Esophagus mucosa (tissue), 1 donor: ENCODE measurements around the gene ALKAL2. TPM values are rescaled to one million over a fixed set of nuclear protein-coding genes. Genes with fewer than 3 reads are reported as not detected.

Experiments used
- ATAC-seq: fragments of 200-7000 bp; cut with Tn5 transposase; one replicate; pipeline ENCODE4 v1.9.1; 2020
- total RNA-seq: library from RNA; stranded (reverse); gene quantifications from one replicate; pipeline ENCODE4 v1.2.4, GENCODE V29; 2023
- donor health status: DM: yes; HTN: yes; CAD: no.

ALKAL2 gene
- total RNA-seq, 1 donor from 2014 or later, result 0.44 TPM

- no peak for ATAC-seq
These were observed 17.0 kb downstream of the ALKAL2 start for GRCh38 chr2:270861-271260.

GRCh38 chr2:269356-270030, 18.4 kb downstream of the ALKAL2 start:
- ATAC-seq, result no peak

- ATAC-seq, result no peak
These were observed 19.6 kb downstream of the ALKAL2 start for GRCh38 chr2:268323-268722.

DNA sequence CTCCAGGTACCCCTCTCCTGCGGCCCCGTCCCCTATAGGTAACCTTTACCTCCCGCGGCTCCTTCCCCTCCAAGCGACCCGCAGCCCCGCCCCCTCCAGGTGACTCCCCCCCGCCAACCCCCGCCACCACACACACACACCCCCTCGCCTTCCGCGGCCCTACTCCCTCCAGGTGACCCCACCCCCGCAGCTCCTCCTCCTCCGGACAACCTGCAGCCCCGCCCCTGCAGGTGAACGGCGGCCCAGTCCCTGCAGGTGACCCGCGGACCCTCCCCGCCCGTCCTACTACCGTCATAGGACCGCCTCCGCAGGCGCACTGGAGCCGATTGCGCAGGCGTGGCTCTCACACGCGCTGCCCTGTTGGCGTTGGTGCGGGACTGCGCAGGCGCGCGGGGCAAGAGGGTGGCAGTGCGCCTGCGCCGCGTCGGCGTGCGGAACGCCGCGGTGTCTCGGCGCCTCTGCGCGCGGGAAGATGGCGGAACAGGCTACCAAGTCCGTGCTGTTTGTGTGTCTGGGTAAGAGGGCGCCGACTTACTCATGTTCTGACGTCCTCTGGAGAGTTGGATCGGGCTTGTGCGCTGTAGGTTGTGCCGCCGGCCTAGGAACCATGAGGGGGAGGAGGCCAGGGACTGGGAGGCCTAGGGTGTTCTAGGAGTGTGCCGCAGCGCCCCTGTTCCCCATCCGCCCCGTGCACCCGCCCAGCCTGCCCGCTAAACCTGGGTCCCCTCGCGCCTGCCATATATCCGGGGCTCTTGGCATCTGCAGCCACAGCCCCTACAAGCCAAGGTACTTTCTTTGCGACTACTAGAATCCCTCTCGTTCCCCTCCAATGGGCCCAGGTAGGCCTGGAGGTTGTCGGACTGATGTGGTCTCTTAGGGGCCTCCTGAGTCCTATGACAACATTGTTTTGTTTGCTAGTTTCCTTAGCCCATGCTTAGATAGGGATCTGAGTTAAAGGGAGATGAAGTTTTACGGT, 23.1 kb downstream of the ALKAL2 start, which contains the start of gene ACP1:
Gene ACP1, plus strand, starts transcription at position 455 of the 976 bp plus-strand sequence. Its CDS starts 18 bp downstream, at position 473.
- peak; percentile 99 for ATAC-seq

- peak; percentile 78 for ATAC-seq
These were observed 24.0 kb downstream of the ALKAL2 start, which contains the start of gene SH3YL1 for GRCh38 chr2:263774-264492. SH3YL1 (minus strand) TSS chr2:264032; CDS start chr2:263984, 48 bp downstream.

GRCh38 chr2:263022-263738, 24.7 kb downstream of the ALKAL2 start:
- no peak for ATAC-seq

DNA sequence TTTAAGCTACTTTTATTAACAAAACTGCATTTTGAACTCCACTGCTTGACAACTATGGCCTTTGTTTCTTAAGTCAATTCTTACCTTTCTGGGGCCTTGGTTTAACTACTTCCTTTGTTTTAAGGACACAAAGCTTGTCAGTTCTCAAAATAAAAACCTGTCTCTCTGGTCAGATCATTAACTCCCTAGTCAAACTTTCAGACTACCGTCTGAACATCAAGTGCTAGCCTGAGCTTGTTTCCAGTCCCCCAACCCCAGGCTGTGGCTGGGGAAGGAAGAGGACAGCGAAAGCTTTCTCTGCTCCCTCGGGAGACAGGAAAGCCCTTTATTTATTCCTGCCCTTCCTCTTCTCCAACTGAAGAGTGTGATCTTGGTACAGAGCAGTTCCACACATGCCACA, 25.8 kb downstream of the ALKAL2 start:
- ATAC-seq, result no peak

- ATAC-seq, result no peak
These were observed 27.3 kb downstream of the ALKAL2 start for GRCh38 chr2:260507-261161.

- ATAC-seq, result no peak
These were observed 28.0 kb downstream of the ALKAL2 start for GRCh38 chr2:259789-260331.

DNA sequence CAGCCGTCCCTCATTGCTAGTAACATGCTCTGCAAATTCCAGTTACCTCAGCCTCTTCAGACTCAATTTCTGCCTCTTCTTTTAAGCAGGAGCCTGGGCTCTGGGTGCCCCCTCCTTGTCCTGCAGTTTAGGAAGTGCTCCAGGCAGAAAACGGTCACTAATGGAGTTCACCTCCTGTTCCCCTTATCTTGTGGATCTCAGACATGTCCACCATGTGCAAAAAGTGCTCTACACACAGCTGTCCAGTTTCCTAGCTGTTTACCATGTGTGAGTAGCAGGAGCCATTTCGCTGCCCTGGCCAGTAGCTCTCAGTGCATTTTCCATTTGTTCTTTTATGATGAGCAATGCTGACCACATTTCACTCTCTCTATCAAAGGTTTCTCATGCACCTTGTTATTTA, 29.0 kb downstream of the ALKAL2 start:
- no peak for ATAC-seq

GRCh38 chr2:257842-258241, 30.0 kb downstream of the ALKAL2 start:
- ATAC-seq, result no peak

DNA sequence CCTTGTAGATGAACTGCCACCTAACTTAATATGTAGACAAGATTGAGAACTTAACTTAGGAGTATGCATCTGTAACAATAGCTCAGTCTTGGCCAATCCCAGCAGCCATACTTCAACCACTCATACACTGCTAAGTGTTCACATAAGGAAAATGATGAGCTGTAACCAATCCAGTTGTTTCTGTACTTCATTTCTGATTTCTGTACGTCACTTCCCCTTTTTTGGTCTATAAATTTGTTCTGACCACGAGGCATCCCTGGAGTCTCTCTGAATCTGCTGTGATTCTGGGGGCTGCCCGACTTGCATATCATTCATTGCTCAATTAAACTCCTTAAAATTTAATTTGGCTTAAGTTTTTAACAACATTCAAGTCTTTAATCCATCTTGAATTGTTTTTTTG, 30.5 kb downstream of the ALKAL2 start:
- no peak for ATAC-seq

DNA sequence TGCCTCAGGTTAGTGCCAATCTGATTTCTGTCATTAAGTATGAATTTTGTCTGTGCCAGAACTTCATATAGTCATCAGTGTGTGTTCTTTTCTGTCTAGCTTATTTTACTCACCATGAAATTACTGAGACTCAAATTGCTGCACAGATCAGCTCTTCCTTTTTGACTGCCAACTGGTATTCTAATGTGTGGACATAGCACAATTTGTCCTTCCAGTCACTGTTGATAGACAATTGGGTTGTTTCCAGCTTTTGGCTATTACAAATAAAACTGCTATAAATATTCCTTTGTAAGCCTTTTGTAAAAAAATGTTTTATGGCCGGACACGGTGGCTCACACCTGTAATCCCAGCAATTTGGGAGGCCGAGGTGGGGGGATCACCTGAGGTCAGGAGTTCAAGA, 31.8 kb downstream of the ALKAL2 start:
- ATAC-seq, result no peak

GRCh38 chr2:255195-255594, 32.7 kb downstream of the ALKAL2 start:
- no peak for ATAC-seq

GRCh38 chr2:254241-254640, 33.6 kb downstream of the ALKAL2 start:
- ATAC-seq, result peak; percentile 29

- ATAC-seq, result no peak
These were observed 34.7 kb downstream of the ALKAL2 start for GRCh38 chr2:253202-253638.

- no peak for ATAC-seq
These were observed 35.8 kb downstream of the ALKAL2 start for GRCh38 chr2:252001-252602.

GRCh38 chr2:249538-250042, 38.3 kb downstream of the ALKAL2 start:
- no peak for ATAC-seq

GRCh38 chr2:248724-249123, 39.2 kb downstream of the ALKAL2 start:
- ATAC-seq, result no peak

DNA sequence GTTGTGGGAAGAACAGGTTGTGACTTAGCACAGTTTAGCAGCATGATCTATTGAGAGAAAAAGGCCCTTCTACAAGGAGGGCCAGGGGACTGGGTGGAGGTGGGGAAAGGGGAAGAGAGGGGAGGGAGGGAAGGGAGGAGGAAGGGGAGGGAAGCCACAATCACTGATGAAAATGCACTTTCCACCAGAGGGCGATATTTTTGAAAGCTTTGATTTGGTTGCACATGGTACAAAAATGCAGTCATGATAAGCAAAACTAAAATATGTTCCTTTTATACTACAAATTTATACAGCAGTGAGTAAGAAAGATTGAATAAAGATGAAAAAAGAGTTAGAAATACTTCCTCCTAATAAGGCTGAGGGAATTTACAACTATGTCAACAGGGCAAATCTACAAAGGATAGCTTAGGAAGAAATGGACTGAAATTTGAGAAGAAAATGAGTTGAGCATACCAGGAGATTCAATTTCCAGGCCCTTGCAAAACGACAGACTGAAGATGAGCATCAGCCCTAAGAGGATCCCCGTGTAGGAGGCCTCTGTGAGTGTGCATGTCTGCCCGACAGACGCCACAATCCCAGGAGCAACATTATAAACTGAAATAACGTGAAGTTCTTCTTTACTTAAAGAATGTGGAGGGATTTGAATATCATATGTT, 41.3 kb downstream of the ALKAL2 start:
- peak; percentile 35 for ATAC-seq
